HT-29 (cell line): ENCODE data around the gene MECP2. TPM values are rescaled to one million over a fixed set of nuclear protein-coding genes. Genes with fewer than 3 reads are reported as not detected.

ENCODE experiments used
- small RNA-seq: library from RNA; depleted of rRNA; stranded (forward); fragments of <200 nt; gene quantifications from one replicate; pipeline ENCODE3, GENCODE V24; 2014
- total RNA-seq: library from RNA; depleted of rRNA; stranded (reverse); fragments of >200 nt; shearing (Covaris generic); gene quantifications from 2 replicates; pipeline ENCODE4 v1.2.3, GENCODE V29; 2014; rRNA removed

Gene MECP2
- total RNA-seq, 1 experiment from 2014 or later, result 41.6 TPM

Small RNAs within 50 kb of the gene (small RNA-seq; reads per million reads assigned to genes)
- gene MIR3202-1, result not detected

Other genes with a start within 250 kb of the MECP2 start
- gene L1CAM, start 211.5 kb downstream of the MECP2 start, total RNA-seq, result not detected in 2 replicates
- gene AVPR2, start 193.0 kb downstream of the MECP2 start, total RNA-seq, result not detected in 2 replicates
- gene ARHGAP4, start 171.5 kb downstream of the MECP2 start, total RNA-seq, result 3.4 and 6.5 TPM in 2 replicates
- 304 and 321 TPM in 2 replicates for gene NAA10, start 162.7 kb downstream of the MECP2 start, total RNA-seq
- gene RENBP, start 153.1 kb downstream of the MECP2 start, total RNA-seq, result 0.08 and 0.91 TPM in 2 replicates
- gene HCFC1, start 125.9 kb downstream of the MECP2 start, total RNA-seq, result 106 and 124 TPM in 2 replicates
- gene TMEM187, start 125.0 kb downstream of the MECP2 start, total RNA-seq, result 21.4 and 23.4 TPM in 2 replicates
- gene IRAK1, start 77.8 kb downstream of the MECP2 start, total RNA-seq, result 536 and 557 TPM in 2 replicates
- gene OPN1LW, start 46.5 kb upstream of the MECP2 start, total RNA-seq, result not detected in 2 replicates
- gene OPN1MW, start 84.9 kb upstream of the MECP2 start, total RNA-seq, result not detected in 2 replicates
- not detected in 2 replicates for gene OPN1MW2, start 122.0 kb upstream of the MECP2 start, total RNA-seq
- not detected in 2 replicates for gene OPN1MW3, start 159.9 kb upstream of the MECP2 start, total RNA-seq
- gene TEX28, start 197.4 kb upstream of the MECP2 start, total RNA-seq, result not detected in 2 replicates
- gene TKTL1, start 198.1 kb upstream of the MECP2 start, total RNA-seq, result not detected in 2 replicates